M059J (cell line): Measurements from ENCODE around the gene CLPTM1. TPM values are rescaled to one million over a fixed set of nuclear protein-coding genes. Genes with fewer than 3 reads are reported as not detected.
"Not testable (repeated sequence)": the region's sequence is repeated elsewhere in the genome, so short reads cannot be mapped to it uniquely, and the experiment has no call there.

Source experiments
- DNase-seq: peaks from one replicate; pipeline ENCODE4 v3.0.0-alpha.2; 2012; ENCODE audit warnings: low read depth
- total RNA-seq: library from RNA; depleted of rRNA; stranded (reverse); fragments of >200 nt; shearing (Covaris generic); gene quantifications from 2 replicates; pipeline ENCODE4 v1.2.3, GENCODE V29; 2014; rRNA removed

The CLPTM1 gene
- 47.6 and 70.6 TPM in 2 replicates for total RNA-seq

GRCh38 chr19:44954649-44955504 lies at the start of gene CLPTM1:
CLPTM1 (plus strand) TSS chr19:44955380; CDS start chr19:44955396, 16 bp downstream.
- peak; percentile 94 for DNase-seq

- no peak for DNase-seq
These were observed 49.6 kb upstream of the CLPTM1 start, which contains the start of gene APOE for GRCh38 chr19:44905437-44906160. APOE (plus strand) TSS chr19:44905796; CDS start chr19:44906625, 829 bp downstream.

GRCh38 chr19:44907613-44908012 lies 47.6 kb upstream of the CLPTM1 start:
- DNase-seq = no peak

- no peak for DNase-seq
These were observed 46.9 kb upstream of the CLPTM1 start for GRCh38 chr19:44908074-44908835.

GRCh38 chr19:44908836-44909261 lies 46.3 kb upstream of the CLPTM1 start:
- no peak for DNase-seq

- no peak for DNase-seq
These were observed 45.4 kb upstream of the CLPTM1 start for GRCh38 chr19:44909775-44910174.

- not testable (repeated sequence) for DNase-seq
These were observed 43.3 kb upstream of the CLPTM1 start for GRCh38 chr19:44911896-44912295.

- DNase-seq = no peak
These were observed 42.3 kb upstream of the CLPTM1 start for GRCh38 chr19:44912854-44913253.

- DNase-seq = not testable (repeated sequence)
These were observed 41.4 kb upstream of the CLPTM1 start for GRCh38 chr19:44913512-44914432.

GRCh38 chr19:44914433-44915206 lies 40.6 kb upstream of the CLPTM1 start, which contains the start of gene APOC1:
APOC1 (plus strand) TSS chr19:44914608; CDS start chr19:44914892, 284 bp downstream.
- peak; percentile 77 for DNase-seq

- no peak for DNase-seq
These were observed 30.9 kb upstream of the CLPTM1 start for GRCh38 chr19:44924243-44924725.

- peak; percentile 43 for DNase-seq
These were observed 29.9 kb upstream of the CLPTM1 start for GRCh38 chr19:44925114-44925891.

GRCh38 chr19:44926245-44927077 lies 28.7 kb upstream of the CLPTM1 start:
- DNase-seq = not testable (repeated sequence)

- peak; percentile 65 for DNase-seq
These were observed 27.4 kb upstream of the CLPTM1 start for GRCh38 chr19:44927746-44928145.

- DNase-seq = no peak
These were observed 25.1 kb upstream of the CLPTM1 start for GRCh38 chr19:44930088-44930487.

- no peak for DNase-seq
These were observed 23.6 kb upstream of the CLPTM1 start for GRCh38 chr19:44931541-44931940.

GRCh38 chr19:44939668-44940067 lies 15.5 kb upstream of the CLPTM1 start:
- no peak for DNase-seq

- DNase-seq = no peak
These were observed 13.1 kb upstream of the CLPTM1 start, which contains the start of gene APOC4 for GRCh38 chr19:44942067-44942571. APOC4 (plus strand) TSS chr19:44942237; CDS start chr19:44942278, 41 bp downstream.
